ENCODE measurements around the gene GRM4.

Gene GRM4

DNA sequence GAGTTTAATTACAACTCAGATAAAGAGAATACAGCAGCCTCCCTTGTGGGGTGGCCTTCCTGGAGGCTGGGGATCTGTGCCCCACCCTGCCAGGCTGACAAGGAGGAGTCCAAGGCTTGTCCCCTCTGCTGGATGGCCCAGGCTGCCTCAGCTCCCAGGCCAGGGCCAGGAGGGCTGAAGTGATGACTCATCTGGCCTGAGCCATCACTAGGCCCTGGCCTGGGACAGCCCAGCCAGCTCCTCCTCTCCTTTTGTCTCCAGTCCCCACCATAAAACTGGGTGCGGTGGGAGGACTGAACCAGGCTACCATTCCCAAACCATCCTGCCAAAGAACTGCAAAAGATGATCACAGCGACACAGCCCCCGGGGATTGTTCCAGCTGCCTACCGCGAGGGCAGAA lies 15.0 kb downstream of the GRM4 start:
- H3K4me1 ChIP-seq (ENCODE audit: insufficient read depth, low read length, severe bottlenecking) = no peaks in the 10 kb centered on the region
- no peaks in the 10 kb centered on the region for H3F3A ChIP-seq (ENCODE audit: insufficient read depth, low read length)
- no peak overlapping the region for H3K4me2 ChIP-seq (ENCODE audit: low read length)
- H3K36me3 ChIP-seq (ENCODE audit: insufficient read depth, low read length) = no peaks in the 10 kb centered on the region
- H3K4me3 ChIP-seq (ENCODE audit: low read depth, low read length, poor library complexity, severe bottlenecking) = no peak overlapping the region
- no peaks in the 10 kb centered on the region for H4K20me1 ChIP-seq (ENCODE audit: insufficient read depth, low read length)
- no peaks in the 10 kb centered on the region for H3K9me2 ChIP-seq (ENCODE audit: low read depth, low read length)
- no peak overlapping the region for H2AFZ ChIP-seq (ENCODE audit: low read length)
- TF ChIP-seq EZH2 (IDR thresholded peaks at IDR 0.05; ENCODE audit: borderline replicate concordance, low read length) (no peak), CTCF (IDR thresholded peaks at IDR 0.05; ENCODE audit: low read length) (no peak)
- no peaks in the 10 kb centered on the region; the same call in 1 of the 2 replicates for H3K27me3 ChIP-seq (ENCODE audit: insufficient read depth, low read length)
- H3K79me2 ChIP-seq (ENCODE audit: insufficient read depth, low read length) = no peaks in the 10 kb centered on the region
- no peaks in the 10 kb centered on the region for H3K9me3 ChIP-seq (ENCODE audit: low read length)
- no peak overlapping the region for H3K9ac ChIP-seq (ENCODE audit: low read length)
- H3K27ac ChIP-seq (ENCODE audit: low read depth, low read length, poor library complexity, severe bottlenecking) = no peak overlapping the region

DNA sequence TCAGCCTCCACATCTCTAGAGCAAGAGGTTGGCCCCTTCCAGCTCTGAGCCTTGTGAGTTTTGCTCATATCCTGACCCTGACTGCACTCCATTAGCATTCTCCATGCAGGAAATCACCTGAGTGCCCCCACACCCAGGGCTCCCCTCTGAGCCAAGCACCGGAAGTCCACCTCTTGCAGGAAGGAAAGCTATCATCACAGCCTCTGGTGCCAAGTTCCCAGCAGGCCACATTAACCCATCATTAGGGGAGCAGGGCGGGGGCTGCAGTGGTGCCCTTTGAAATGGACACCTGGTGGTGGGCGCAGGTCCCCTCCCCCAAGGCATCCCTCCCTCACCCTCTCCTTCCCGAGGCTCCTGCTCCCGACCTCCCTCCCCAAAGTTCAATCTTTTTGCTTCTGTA lies 16.1 kb downstream of the GRM4 start:
- no peak overlapping the region for H3K4me3 ChIP-seq (ENCODE audit: low read depth, low read length, poor library complexity, severe bottlenecking)
- H2AFZ ChIP-seq (ENCODE audit: low read length) = no peak overlapping the region
- no peak for TF ChIP-seq CTCF (IDR thresholded peaks at IDR 0.05; ENCODE audit: low read length)
- TF ChIP-seq EZH2 (IDR thresholded peaks at IDR 0.05; ENCODE audit: borderline replicate concordance, low read length) = no peak
- H3F3A ChIP-seq (ENCODE audit: insufficient read depth, low read length) = no peaks in the 10 kb centered on the region
- no peaks in the 10 kb centered on the region for H3K9me3 ChIP-seq (ENCODE audit: low read length)
- H3K4me1 ChIP-seq (ENCODE audit: insufficient read depth, low read length, severe bottlenecking) = no peaks in the 10 kb centered on the region
- H3K9ac ChIP-seq (ENCODE audit: low read length) = no peak overlapping the region
- H3K9me2 ChIP-seq (ENCODE audit: low read depth, low read length) = no peaks in the 10 kb centered on the region
- H4K20me1 ChIP-seq (ENCODE audit: insufficient read depth, low read length) = no peaks in the 10 kb centered on the region
- no peaks in the 10 kb centered on the region for H3K36me3 ChIP-seq (ENCODE audit: insufficient read depth, low read length)
- H3K4me2 ChIP-seq (ENCODE audit: low read length) = no peak overlapping the region
- H3K79me2 ChIP-seq (ENCODE audit: insufficient read depth, low read length) = no peaks in the 10 kb centered on the region
- H3K27ac ChIP-seq (ENCODE audit: low read depth, low read length, poor library complexity, severe bottlenecking) = no peak overlapping the region
- H3K27me3 ChIP-seq (ENCODE audit: insufficient read depth, low read length) = no peaks in the 10 kb centered on the region

DNA sequence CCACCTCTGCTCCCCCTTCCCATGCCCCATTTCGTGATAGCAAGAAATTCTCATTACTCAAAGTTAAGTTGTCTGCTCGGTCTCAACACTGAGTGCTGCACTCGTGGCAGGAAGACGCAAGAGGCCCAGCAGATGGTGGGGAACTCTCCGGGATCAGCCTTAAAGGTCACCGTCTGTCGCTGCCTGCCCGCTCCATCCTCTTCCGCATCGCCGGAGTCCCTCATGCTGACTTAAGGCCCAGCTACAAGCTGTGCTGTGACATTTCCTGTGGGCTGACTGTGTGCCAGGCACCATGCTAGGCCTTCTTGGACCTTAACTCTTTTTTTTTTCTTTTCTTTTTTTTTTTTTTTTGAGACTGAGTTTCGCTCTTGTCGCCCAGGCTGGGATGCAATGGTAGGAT lies 17.8 kb downstream of the GRM4 start:
- no peaks in the 10 kb centered on the region for H3K27me3 ChIP-seq (ENCODE audit: insufficient read depth, low read length)
- no peak overlapping the region for H3K9ac ChIP-seq (ENCODE audit: low read length)
- no peak overlapping the region for H3K4me3 ChIP-seq (ENCODE audit: low read depth, low read length, poor library complexity, severe bottlenecking)
- no peaks in the 10 kb centered on the region for H3K4me1 ChIP-seq (ENCODE audit: insufficient read depth, low read length, severe bottlenecking)
- H3K4me2 ChIP-seq (ENCODE audit: low read length) = no peak overlapping the region
- H3K27ac ChIP-seq (ENCODE audit: low read depth, low read length, poor library complexity, severe bottlenecking) = no peak overlapping the region
- H3K36me3 ChIP-seq (ENCODE audit: insufficient read depth, low read length) = no peaks in the 10 kb centered on the region
- H3K9me3 ChIP-seq (ENCODE audit: low read length) = no peaks in the 10 kb centered on the region
- no peaks in the 10 kb centered on the region for H3K9me2 ChIP-seq (ENCODE audit: low read depth, low read length)
- TF ChIP-seq EZH2 (IDR thresholded peaks at IDR 0.05; ENCODE audit: borderline replicate concordance, low read length) = no peak
- no peak for TF ChIP-seq CTCF (IDR thresholded peaks at IDR 0.05; ENCODE audit: low read length)
- H3F3A ChIP-seq (ENCODE audit: insufficient read depth, low read length) = no peaks in the 10 kb centered on the region
- H3K79me2 ChIP-seq (ENCODE audit: insufficient read depth, low read length) = no peaks in the 10 kb centered on the region
- no peaks in the 10 kb centered on the region for H4K20me1 ChIP-seq (ENCODE audit: insufficient read depth, low read length)
- no peak overlapping the region for H2AFZ ChIP-seq (ENCODE audit: low read length)

All from OCI-LY1 (cell line).